GM12878 (cell line): ENCODE data around the gene PON1. TPM values are rescaled to one million over a fixed set of nuclear protein-coding genes. Genes with fewer than 3 reads are reported as not detected.

Experiments used
- ATAC-seq: fragments of 200-7000 bp; cut with Tn5 transposase; 3 replicates; pipeline ENCODE4 v1.9.1; 2020; ENCODE audit warnings: mild to moderate bottlenecking, moderate library complexity
- BruUV-seq: library from RNA; stranded (reverse); fragments of 400-500 nt; replicated peaks from 2 replicates; lab custom pipeline; 2021; lab: Mats Ljungman, UMichigan
- CTCF ChIA-PET: fragments of 300-600 bp; sonication (Branson Sonifier 250); formaldehyde crosslinking; extraction: SDS; loops from one replicate; lab custom pipeline; 2021; ENCODE audit warnings: inconsistent platforms; lab: Yijun Ruan, JAX
- POLR2A ChIA-PET: fragments of 350-600 bp; formaldehyde crosslinking; extraction: SDS; loops from one replicate; lab custom pipeline; 2021; ENCODE audit warnings: inconsistent platforms; lab: Charles Lee
- RAD21 ChIA-PET: fragments of 300-600 bp; sonication (Branson Sonifier 250); formaldehyde crosslinking; loops from one replicate; lab custom pipeline; 2023; ENCODE audit warnings: antibody characterized with exemption; ENCODE audit not compliant: unreplicated experiment; lab: Charles Lee
- SMC1A ChIA-PET: fragments of 300-600 bp; sonication (Branson Sonifier 250); formaldehyde crosslinking; loops from one replicate; lab custom pipeline; 2023; ENCODE audit not compliant: unreplicated experiment, uncharacterized antibody; lab: Charles Lee
- DNase-seq: peaks from one replicate; pipeline ENCODE4 v3.0.0-alpha.2; 2011; ENCODE audit warnings: low read depth, low spot score
- FAIRE-seq: peaks from 3 replicates; lab custom pipeline; 2011; peaks lifted over from hg19 to GRCh38; lab: Jason Lieb, UNC
- H2AFZ ChIP-seq: 2 replicates; pipeline ENCODE4 v1.6.0; 2011; ENCODE audit warnings: low read depth, low read length, control low read depth; ENCODE audit not compliant: control insufficient read depth
- H3K27ac ChIP-seq: 2 replicates; pipeline ENCODE4 v1.5.1; 2011; ENCODE audit warnings: control low read depth; ENCODE audit not compliant: control insufficient read depth, insufficient read depth
- H3K27me3 ChIP-seq, 2 experiments: replicated peaks in 1 of 2; 2 replicates each; pipeline versions ENCODE4 v1.6.0 to v1.6.1; 2011; ENCODE audit warnings: low read length in 1 of 2; ENCODE audit not compliant: control insufficient read depth in 2 of 2, insufficient read depth in 2 of 2
- H3K36me3 ChIP-seq, 2 experiments: 2 replicates each; pipeline ENCODE4 v1.5.1; 2011; ENCODE audit warnings: low read length in 1 of 2; ENCODE audit not compliant: control insufficient read depth in 2 of 2, insufficient read depth in 2 of 2
- H3K4me1 ChIP-seq: 2 replicates; pipeline ENCODE4 v1.6.1; 2011; ENCODE audit warnings: mild to moderate bottlenecking, low read length, moderate library complexity, mixed read lengths; ENCODE audit not compliant: control insufficient read depth, insufficient read depth
- H3K4me2 ChIP-seq: 2 replicates; pipeline ENCODE4 v1.6.0; 2011; ENCODE audit warnings: control low read depth; ENCODE audit not compliant: control insufficient read depth, insufficient read depth
- H3K4me3 ChIP-seq: fragments of 200-600 bp; sonication (generic); 2 replicates; pipeline ENCODE4 v1.5.1; 2016
- H3K79me2 ChIP-seq: 2 replicates; pipeline ENCODE4 v1.6.0; 2011; ENCODE audit warnings: low read length; ENCODE audit not compliant: control insufficient read depth, insufficient read depth
- H3K9ac ChIP-seq: 2 replicates; pipeline ENCODE4 v1.8.0; 2011; ENCODE audit warnings: low read length, control low read depth, mixed read lengths; ENCODE audit not compliant: control insufficient read depth, insufficient read depth
- H3K9me3 ChIP-seq: replicated peaks from 3 replicates; pipeline ENCODE4 v1.5.1; 2011; ENCODE audit warnings: mild to moderate bottlenecking, low read length; ENCODE audit not compliant: control insufficient read depth, insufficient read depth
- H4K20me1 ChIP-seq: 2 replicates; pipeline ENCODE4 v1.6.0; 2011; ENCODE audit not compliant: control insufficient read depth, insufficient read depth
- CREM ChIP-seq: IDR thresholded peaks from 2 replicates; pipeline ENCODE4 v1.6.1; 2014; ENCODE audit warnings: antibody characterized with exemption, low read depth
- ETV6 ChIP-seq, 2 experiments: fragments of 450-650 bp in 1 of 2; IDR thresholded peaks in 1 of 2; conservative IDR thresholded peaks in 1 of 2; 2 replicates each; pipeline ENCODE4 v1.6.1; 2014; ENCODE audit warnings: antibody characterized with exemption in 1 of 2, borderline replicate concordance in 1 of 2, low read depth in 1 of 2, mild to moderate bottlenecking in 1 of 2, moderate library complexity in 1 of 2
- EZH2 ChIP-seq: IDR thresholded peaks from 2 replicates; pipeline ENCODE4 v1.6.1; 2012; ENCODE audit warnings: low read depth, mild to moderate bottlenecking, control low read depth, inconsistent platforms, low read length, borderline replicate concordance; ENCODE audit not compliant: control insufficient read depth
- FOXK2 ChIP-seq: fragments of 450-650 bp; IDR thresholded peaks from 2 replicates; pipeline ENCODE4 v1.6.1; 2017; ENCODE audit warnings: mild to moderate bottlenecking, moderate library complexity
- NBN ChIP-seq: fragments of 450-650 bp; IDR thresholded peaks from 2 replicates; pipeline ENCODE4 v1.6.1; 2016
- NFXL1 ChIP-seq: fragments of 450-650 bp; IDR thresholded peaks from 2 replicates; pipeline ENCODE4 v1.6.1; 2017; ENCODE audit warnings: antibody characterized with exemption, mild to moderate bottlenecking, borderline replicate concordance
- NFYA ChIP-seq: IDR thresholded peaks from 2 replicates; pipeline ENCODE4 v1.6.1; 2011; ENCODE audit warnings: low read depth, mild to moderate bottlenecking, low read length, improper control_type of control experiment, borderline replicate concordance
- PAX5 ChIP-seq: IDR thresholded peaks from 2 replicates; pipeline ENCODE4 v1.6.1; 2011; ENCODE audit warnings: low read depth, low read length, borderline replicate concordance
- PAX8 ChIP-seq: fragments of 450-650 bp; IDR thresholded peaks from 2 replicates; pipeline ENCODE4 v1.6.1; 2017; ENCODE audit warnings: mild to moderate bottlenecking, moderate library complexity
- PML ChIP-seq: IDR thresholded peaks from 2 replicates; pipeline ENCODE4 v1.6.1; 2012; ENCODE audit warnings: low read length, inconsistent platforms
- POLR2A ChIP-seq: IDR thresholded peaks from 2 replicates; pipeline ENCODE4 v1.6.1; 2011; ENCODE audit warnings: low read depth, mild to moderate bottlenecking, low read length
- RCOR1 ChIP-seq: conservative IDR thresholded peaks from 2 replicates; pipeline ENCODE4 v1.6.1; 2012; ENCODE audit warnings: low read depth, low read length, improper control_type of control experiment
- TCF3 ChIP-seq: IDR thresholded peaks from 2 replicates; pipeline ENCODE4 v1.6.1; 2012; ENCODE audit warnings: low read depth, mild to moderate bottlenecking, low read length, borderline replicate concordance; ENCODE audit not compliant: insufficient read depth
- TCF7 ChIP-seq: IDR thresholded peaks from 2 replicates; pipeline ENCODE4 v1.6.1; 2014; ENCODE audit warnings: antibody characterized with exemption, borderline replicate concordance
- YY1 ChIP-seq: IDR thresholded peaks from 2 replicates; pipeline ENCODE4 v1.6.1; 2011; ENCODE audit warnings: low read depth, mild to moderate bottlenecking, low read length
- ZNF274 ChIP-seq: IDR thresholded peaks from one replicate; pipeline ENCODE4 v1.8.0; 2011; ENCODE audit not compliant: insufficient read length, insufficient read depth
- whole genome bisulfite sequencing: methylation state at CpG from one replicate; pipeline ENCODE4 v1.1.6; 2016; ENCODE audit warnings: low lambda C conversion rate; ENCODE audit not compliant: insufficient replicate concordance, insufficient coverage; ENCODE audit errors: missing lambda C conversion rate; 5-methylcytosine and 5-hydroxymethylcytosine counted together
- in situ Hi-C: fragments of 300-500 bp; cut with MboI; formaldehyde crosslinking; loops from 9 replicates; pipeline ENCODE4 v1.14.3; 2018; ENCODE audit warnings: mixed read lengths
- intact Hi-C: fragments of 100-400 bp; cut with micrococcal nuclease; formaldehyde crosslinking; loops from one replicate; pipeline ENCODE4 v1.14.2; 2022; ENCODE audit not compliant: unreplicated experiment
- polyA plus RNA-seq, 11 experiments: library from polyadenylated mRNA; depleted of rRNA in 4 of 11; unstranded in 6 of 11; stranded (reverse) in 5 of 11; fragments of >200 nt; fragmentation: Nextera tagmentation in 4 of 11; fragmentation: Illumina TruSeq in 1 of 11; extraction: Ambion mirVana in 4 of 11; extraction: Trizol in 1 of 11; gene quantifications; 1 replicate in 1 of 11; 2 replicates in 10 of 11; pipeline versions ENCODE4 v1.2.1 to v1.2.3, GENCODE V29; 2011 to 2016; ENCODE audit warnings: inconsistent platforms in 2 of 11, missing spikeins in 2 of 11, low read depth in 1 of 11
- total RNA-seq, 4 experiments: library from RNA; depleted of rRNA in 3 of 4; stranded (reverse); fragments of >200 nt in 3 of 4; fragmentation: Illumina TruSeq in 1 of 4; extraction: Trizol in 1 of 4; gene quantifications; 2 replicates each; pipeline versions ENCODE4 v1.2.1 to v1.2.3, GENCODE V29; 2013 to 2021
- TF ChIP-seq, protein P1 (sequence below): fragments of 450-650 bp; IDR thresholded peaks from 2 replicates; pipeline ENCODE4 v1.6.1; 2016; ENCODE audit warnings: mild to moderate bottlenecking
- TF ChIP-seq, protein P2 (sequence below): fragments of 450-650 bp; conservative IDR thresholded peaks from 2 replicates; pipeline ENCODE4 v1.6.1; 2017; ENCODE audit warnings: mild to moderate bottlenecking, moderate library complexity
- TF ChIP-seq, protein P3 (sequence below): fragments of 450-650 bp; formaldehyde crosslinking; IDR thresholded peaks from 2 replicates; pipeline ENCODE4 v1.4.0; 2022; ENCODE audit warnings: mild to moderate bottlenecking, moderate library complexity

The PON1 gene
- total and polyA plus RNA-seq, 10 of the 15 experiments (the other 5 are each of a cell fraction or from before 2014, with no cell fraction given): 0.10 to 0.26 (median 0.23) TPM; not detected in 4

DNA sequence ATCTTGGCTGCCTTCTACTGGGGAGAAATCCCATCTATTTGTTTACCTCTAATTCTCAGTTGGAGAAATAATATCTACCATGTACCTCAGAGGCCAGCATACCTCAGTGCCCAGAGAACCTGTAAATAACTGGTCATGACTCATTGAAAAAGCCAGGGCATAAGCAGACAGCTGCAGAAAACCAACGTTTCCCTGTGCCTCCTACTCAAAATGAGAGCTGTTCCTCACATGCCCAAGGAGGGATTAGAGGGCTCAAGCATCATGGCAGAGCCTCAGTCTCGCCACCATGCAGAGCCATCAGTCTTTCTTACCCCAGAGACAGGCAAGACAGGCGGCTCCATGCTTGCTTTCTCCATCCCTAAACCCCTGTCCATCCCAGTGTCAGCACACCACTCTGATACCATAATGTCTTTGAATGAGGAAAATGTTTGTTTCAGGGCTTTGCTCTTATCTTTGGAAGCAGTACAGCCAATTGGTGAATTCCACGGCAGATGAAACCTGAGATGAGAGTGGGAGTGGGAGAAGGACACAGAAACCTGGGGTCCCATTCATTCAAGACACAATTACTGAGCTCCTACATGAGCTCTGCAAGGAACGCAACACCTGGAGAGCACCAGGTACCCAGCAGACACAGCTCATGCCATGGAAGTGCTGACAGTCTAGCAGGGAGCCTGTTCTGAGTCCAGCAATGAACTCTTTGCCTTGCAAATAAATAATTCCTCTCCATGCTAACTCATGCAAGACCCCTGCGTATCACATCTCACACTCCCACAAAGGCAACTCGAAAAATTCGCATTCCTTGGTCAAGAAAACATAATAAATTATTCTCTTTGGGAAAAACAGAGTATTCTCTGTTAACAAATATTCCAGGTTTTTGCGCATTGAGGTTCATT, 21.1 kb downstream of the PON1 start:
- ATAC-seq (no peak), FAIRE-seq (no peak), DNase-seq (no peak)
- Histone ChIP-seq H3K9me3 (no peaks in the 10 kb centered on the region), H3K36me3 (no peaks in the 10 kb centered on the region), H3K79me2 (no peaks in the 10 kb centered on the region), H3K27ac (no peak overlapping the region), H3K4me1 (no peaks in the 10 kb centered on the region), H4K20me1 (no peaks in the 10 kb centered on the region), H3K9ac (no peak overlapping the region), H3K27me3 (no peaks in the 10 kb centered on the region; a peak in 1 of 4 replicates), H2AFZ (no peak overlapping the region), H3K4me2 (no peak overlapping the region), H3K4me3 (no peak overlapping the region)
- intact Hi-C loops: no loop called here
- CTCF ChIA-PET: interaction anchor here (0.6 kb wide), 1 partner anchor 1061 kb away, joined by 5 read pairs; no protein-coding TSS in a partner anchor
- in situ Hi-C loops: no loop called here
- POLR2A ChIA-PET: interaction anchor here (0.7 kb wide), 1 partner anchor 150 kb away, joined by 3 read pairs; no protein-coding TSS in a partner anchor
- SMC1A ChIA-PET: no interaction called here
- RAD21 ChIA-PET: no interaction called here
- BruUV-seq: no TSS peak
- WGBS: 14% methylated on average over 9 of the region's 9 CpGs
- no peak for TF ChIP-seq POLR2A
- no peak for TF ChIP-seq PML
- TF ChIP-seq, protein P1, sequence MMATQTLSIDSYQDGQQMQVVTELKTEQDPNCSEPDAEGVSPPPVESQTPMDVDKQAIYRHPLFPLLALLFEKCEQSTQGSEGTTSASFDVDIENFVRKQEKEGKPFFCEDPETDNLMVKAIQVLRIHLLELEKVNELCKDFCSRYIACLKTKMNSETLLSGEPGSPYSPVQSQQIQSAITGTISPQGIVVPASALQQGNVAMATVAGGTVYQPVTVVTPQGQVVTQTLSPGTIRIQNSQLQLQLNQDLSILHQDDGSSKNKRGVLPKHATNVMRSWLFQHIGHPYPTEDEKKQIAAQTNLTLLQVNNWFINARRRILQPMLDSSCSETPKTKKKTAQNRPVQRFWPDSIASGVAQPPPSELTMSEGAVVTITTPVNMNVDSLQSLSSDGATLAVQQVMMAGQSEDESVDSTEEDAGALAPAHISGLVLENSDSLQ: no peak
- no peak for TF ChIP-seq FOXK2
- no peak for TF ChIP-seq NFYA
- TF ChIP-seq TCF7: no peak
- no peak for TF ChIP-seq NFXL1
- TF ChIP-seq NBN: no peak
- no peak for TF ChIP-seq PAX5
- TF ChIP-seq, protein P2, sequence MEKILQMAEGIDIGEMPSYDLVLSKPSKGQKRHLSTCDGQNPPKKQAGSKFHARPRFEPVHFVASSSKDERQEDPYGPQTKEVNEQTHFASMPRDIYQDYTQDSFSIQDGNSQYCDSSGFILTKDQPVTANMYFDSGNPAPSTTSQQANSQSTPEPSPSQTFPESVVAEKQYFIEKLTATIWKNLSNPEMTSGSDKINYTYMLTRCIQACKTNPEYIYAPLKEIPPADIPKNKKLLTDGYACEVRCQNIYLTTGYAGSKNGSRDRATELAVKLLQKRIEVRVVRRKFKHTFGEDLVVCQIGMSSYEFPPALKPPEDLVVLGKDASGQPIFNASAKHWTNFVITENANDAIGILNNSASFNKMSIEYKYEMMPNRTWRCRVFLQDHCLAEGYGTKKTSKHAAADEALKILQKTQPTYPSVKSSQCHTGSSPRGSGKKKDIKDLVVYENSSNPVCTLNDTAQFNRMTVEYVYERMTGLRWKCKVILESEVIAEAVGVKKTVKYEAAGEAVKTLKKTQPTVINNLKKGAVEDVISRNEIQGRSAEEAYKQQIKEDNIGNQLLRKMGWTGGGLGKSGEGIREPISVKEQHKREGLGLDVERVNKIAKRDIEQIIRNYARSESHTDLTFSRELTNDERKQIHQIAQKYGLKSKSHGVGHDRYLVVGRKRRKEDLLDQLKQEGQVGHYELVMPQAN: no peak
- TF ChIP-seq, protein P3, sequence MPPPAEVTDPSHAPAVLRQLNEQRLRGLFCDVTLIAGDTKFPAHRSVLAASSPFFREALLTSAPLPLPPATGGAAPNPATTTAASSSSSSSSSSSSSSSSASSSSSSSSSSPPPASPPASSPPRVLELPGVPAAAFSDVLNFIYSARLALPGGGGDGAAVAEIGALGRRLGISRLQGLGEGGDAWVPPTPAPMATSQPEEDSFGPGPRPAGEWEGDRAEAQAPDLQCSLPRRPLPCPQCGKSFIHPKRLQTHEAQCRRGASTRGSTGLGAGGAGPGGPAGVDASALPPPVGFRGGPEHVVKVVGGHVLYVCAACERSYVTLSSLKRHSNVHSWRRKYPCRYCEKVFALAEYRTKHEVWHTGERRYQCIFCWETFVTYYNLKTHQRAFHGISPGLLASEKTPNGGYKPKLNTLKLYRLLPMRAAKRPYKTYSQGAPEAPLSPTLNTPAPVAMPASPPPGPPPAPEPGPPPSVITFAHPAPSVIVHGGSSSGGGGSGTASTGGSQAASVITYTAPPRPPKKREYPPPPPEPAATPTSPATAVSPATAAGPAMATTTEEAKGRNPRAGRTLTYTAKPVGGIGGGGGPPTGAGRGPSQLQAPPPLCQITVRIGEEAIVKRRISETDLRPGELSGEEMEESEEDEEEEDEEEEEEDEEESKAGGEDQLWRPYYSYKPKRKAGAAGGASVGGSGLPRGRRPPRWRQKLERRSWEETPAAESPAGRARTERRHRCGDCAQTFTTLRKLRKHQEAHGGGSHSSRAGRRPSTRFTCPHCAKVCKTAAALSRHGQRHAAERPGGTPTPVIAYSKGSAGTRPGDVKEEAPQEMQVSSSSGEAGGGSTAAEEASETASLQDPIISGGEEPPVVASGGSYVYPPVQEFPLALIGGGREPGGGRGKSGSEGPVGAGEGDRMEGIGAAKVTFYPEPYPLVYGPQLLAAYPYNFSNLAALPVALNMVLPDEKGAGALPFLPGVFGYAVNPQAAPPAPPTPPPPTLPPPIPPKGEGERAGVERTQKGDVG (CRISPR knock-in tag): no peak
- no peak for TF ChIP-seq RCOR1
- TF ChIP-seq YY1: no peak
- TF ChIP-seq CREM: no peak
- no peak for TF ChIP-seq PAX8
- TF ChIP-seq TCF3: no peak
- no peak for TF ChIP-seq ETV6 (conservative IDR thresholded peaks at IDR 0.05 in 1 of 2, IDR thresholded peaks at IDR 0.05 in 1 of 2; ENCODE audit: borderline replicate concordance in 1 of 2, low read depth in 1 of 2)
- TF ChIP-seq EZH2: no peak
- TF ChIP-seq ZNF274: no peak
